ENCODE measurements around the gene EXOC4. TPM values are rescaled to one million over a fixed set of nuclear protein-coding genes. Genes with fewer than 3 reads are reported as not detected.

The EXOC4 gene
- total RNA-seq, 2 donors from 2014 or later: 106 to 115 TPM

- no peaks in the 10 kb centered on the region for H3K27me3 Mint-ChIP-seq (ENCODE audit: insufficient read depth)
Observed at GRCh38 chr7:133477791-133478190, 224.9 kb downstream of the EXOC4 start.

GRCh38 chr7:133478591-133479135 is 225.8 kb downstream of the EXOC4 start:
- WGBS, 2 experiments (ENCODE audit: insufficient coverage in 1 of 2, insufficient read length in 1 of 2): 55 to 60% methylated on average over 2 to 3 of the region's 3 CpGs
- Histone ChIP-seq H3K9ac (ENCODE audit: extremely low read depth, low read length, poor library complexity, severe bottlenecking) (no peak overlapping the region), H3K4me1 (ENCODE audit: control insufficient read depth, insufficient read depth, low read length) (peaks cover 3% of the 10 kb centered on the region), H3K9me3 (ENCODE audit: control insufficient read depth, low read length) (no peaks in the 10 kb centered on the region), H3K27me3 (ENCODE audit: control insufficient read depth, insufficient read depth, low read length, poor library complexity, severe bottlenecking) (no peaks in the 10 kb centered on the region), H3K4me3 (ENCODE audit: low read length) (no peak overlapping the region), H3K36me3 (ENCODE audit: control insufficient read depth, insufficient read depth, low read length) (peaks cover 20% of the 10 kb centered on the region), H3K27ac (ENCODE audit: low read depth, low read length) (no peak overlapping the region)
- no peak for DNase-seq
- no peak overlapping the region for H3K4me3 Mint-ChIP-seq
- H3K9me3 Mint-ChIP-seq: peaks cover 3% of the 10 kb centered on the region
- H3K27me3 Mint-ChIP-seq (ENCODE audit: insufficient read depth): no peaks in the 10 kb centered on the region
- H3K4me1 Mint-ChIP-seq: peaks cover 5% of the 10 kb centered on the region
- no peak overlapping the region for H3K27ac Mint-ChIP-seq
- TF ChIP-seq, protein P1, sequence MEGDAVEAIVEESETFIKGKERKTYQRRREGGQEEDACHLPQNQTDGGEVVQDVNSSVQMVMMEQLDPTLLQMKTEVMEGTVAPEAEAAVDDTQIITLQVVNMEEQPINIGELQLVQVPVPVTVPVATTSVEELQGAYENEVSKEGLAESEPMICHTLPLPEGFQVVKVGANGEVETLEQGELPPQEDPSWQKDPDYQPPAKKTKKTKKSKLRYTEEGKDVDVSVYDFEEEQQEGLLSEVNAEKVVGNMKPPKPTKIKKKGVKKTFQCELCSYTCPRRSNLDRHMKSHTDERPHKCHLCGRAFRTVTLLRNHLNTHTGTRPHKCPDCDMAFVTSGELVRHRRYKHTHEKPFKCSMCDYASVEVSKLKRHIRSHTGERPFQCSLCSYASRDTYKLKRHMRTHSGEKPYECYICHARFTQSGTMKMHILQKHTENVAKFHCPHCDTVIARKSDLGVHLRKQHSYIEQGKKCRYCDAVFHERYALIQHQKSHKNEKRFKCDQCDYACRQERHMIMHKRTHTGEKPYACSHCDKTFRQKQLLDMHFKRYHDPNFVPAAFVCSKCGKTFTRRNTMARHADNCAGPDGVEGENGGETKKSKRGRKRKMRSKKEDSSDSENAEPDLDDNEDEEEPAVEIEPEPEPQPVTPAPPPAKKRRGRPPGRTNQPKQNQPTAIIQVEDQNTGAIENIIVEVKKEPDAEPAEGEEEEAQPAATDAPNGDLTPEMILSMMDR (conservative IDR thresholded peaks at IDR 0.05): no peak
- H3K36me3 Mint-ChIP-seq (ENCODE audit: low read depth): peaks cover 8% of the 10 kb centered on the region

More at GRCh38 chr7:133477791-133478190, 224.9 kb downstream of the EXOC4 start:
- no peak overlapping the region for H3K4me3 Mint-ChIP-seq
- Histone ChIP-seq H3K4me3 (ENCODE audit: low read length) (no peak overlapping the region), H3K36me3 (ENCODE audit: control insufficient read depth, insufficient read depth, low read length) (peaks cover 20% of the 10 kb centered on the region), H3K9ac (ENCODE audit: extremely low read depth, low read length, poor library complexity, severe bottlenecking) (no peak overlapping the region), H3K27ac (ENCODE audit: low read depth, low read length) (no peak overlapping the region), H3K9me3 (ENCODE audit: control insufficient read depth, low read length) (no peaks in the 10 kb centered on the region), H3K27me3 (ENCODE audit: control insufficient read depth, insufficient read depth, low read length, poor library complexity, severe bottlenecking) (no peaks in the 10 kb centered on the region), H3K4me1 (ENCODE audit: control insufficient read depth, insufficient read depth, low read length) (peaks cover 3% of the 10 kb centered on the region)
- H3K27ac Mint-ChIP-seq: no peak overlapping the region
- TF ChIP-seq, protein P1 (conservative IDR thresholded peaks at IDR 0.05): no peak
- 90 to 94% methylated on average over 2 of the region's 2 CpGs for WGBS, 2 experiments (ENCODE audit: insufficient coverage in 1 of 2, insufficient read length in 1 of 2)
- DNase-seq: no peak
- peaks cover 8% of the 10 kb centered on the region for H3K36me3 Mint-ChIP-seq (ENCODE audit: low read depth)
- H3K9me3 Mint-ChIP-seq: peaks cover 6% of the 10 kb centered on the region
- peaks cover 5% of the 10 kb centered on the region for H3K4me1 Mint-ChIP-seq

DNA sequence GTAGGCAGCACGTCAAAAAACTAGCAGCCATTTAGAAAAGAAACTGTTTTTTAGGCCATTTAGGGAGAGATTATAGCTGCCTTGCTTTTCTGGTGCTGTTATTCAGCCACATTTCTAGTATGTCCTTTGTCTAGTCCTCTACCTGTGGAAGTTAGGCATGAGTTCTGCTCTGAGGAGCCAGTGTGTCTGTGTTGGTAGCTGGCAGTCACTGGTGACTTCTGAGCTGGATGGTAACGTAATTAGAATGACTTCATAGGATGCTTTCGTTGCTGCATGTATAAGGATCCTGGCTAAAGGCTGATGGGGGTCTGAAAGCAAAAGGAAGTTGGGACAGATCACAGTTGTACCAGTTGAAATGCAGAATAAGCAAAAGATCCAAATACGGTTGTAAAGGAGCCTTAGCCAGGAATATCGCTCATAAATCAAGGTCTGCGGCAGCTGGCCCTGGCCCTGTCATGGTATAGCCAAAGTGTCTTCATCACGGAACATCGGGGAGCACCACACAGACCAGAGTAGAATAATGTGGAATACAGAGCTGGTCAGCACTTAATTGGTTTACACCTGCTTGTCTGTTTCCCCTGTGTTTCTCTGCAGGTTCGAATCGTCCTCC is 226.7 kb downstream of the EXOC4 start:
- Histone ChIP-seq H3K4me3 (ENCODE audit: low read length) (no peak overlapping the region), H3K36me3 (ENCODE audit: control insufficient read depth, insufficient read depth, low read length) (peaks cover 20% of the 10 kb centered on the region), H3K27me3 (ENCODE audit: control insufficient read depth, insufficient read depth, low read length, poor library complexity, severe bottlenecking) (no peaks in the 10 kb centered on the region), H3K4me1 (ENCODE audit: control insufficient read depth, insufficient read depth, low read length) (peaks cover 3% of the 10 kb centered on the region), H3K9ac (ENCODE audit: extremely low read depth, low read length, poor library complexity, severe bottlenecking) (no peak overlapping the region), H3K27ac (ENCODE audit: low read depth, low read length) (no peak overlapping the region), H3K9me3 (ENCODE audit: control insufficient read depth, low read length) (no peaks in the 10 kb centered on the region)
- Mint-ChIP-seq H3K4me1 (peaks cover 13% of the 10 kb centered on the region), H3K36me3 (ENCODE audit: low read depth) (peaks cover 11% of the 10 kb centered on the region), H3K27ac (no peak overlapping the region), H3K27me3 (ENCODE audit: insufficient read depth) (no peaks in the 10 kb centered on the region), H3K9me3 (no peaks in the 10 kb centered on the region), H3K4me3 (no peak overlapping the region)
- DNase-seq: no peak
- WGBS, 2 experiments (ENCODE audit: insufficient coverage in 1 of 2, insufficient read length in 1 of 2): 93 to 99% methylated on average over 10 of the region's 10 CpGs
- TF ChIP-seq, protein P1 (conservative IDR thresholded peaks at IDR 0.05): no peak
